NCI-H146 treated with DMSO at 0.1 percent for 48 hours (cell line): ENCODE measurements around the gene PLPP4.

ENCODE experiments used
- DNase-seq: peaks from one replicate; lab custom pipeline; 2025; ENCODE audit not compliant: unreplicated experiment; lab: John Stamatoyannopoulos, UW

PLPP4 gene

DNA sequence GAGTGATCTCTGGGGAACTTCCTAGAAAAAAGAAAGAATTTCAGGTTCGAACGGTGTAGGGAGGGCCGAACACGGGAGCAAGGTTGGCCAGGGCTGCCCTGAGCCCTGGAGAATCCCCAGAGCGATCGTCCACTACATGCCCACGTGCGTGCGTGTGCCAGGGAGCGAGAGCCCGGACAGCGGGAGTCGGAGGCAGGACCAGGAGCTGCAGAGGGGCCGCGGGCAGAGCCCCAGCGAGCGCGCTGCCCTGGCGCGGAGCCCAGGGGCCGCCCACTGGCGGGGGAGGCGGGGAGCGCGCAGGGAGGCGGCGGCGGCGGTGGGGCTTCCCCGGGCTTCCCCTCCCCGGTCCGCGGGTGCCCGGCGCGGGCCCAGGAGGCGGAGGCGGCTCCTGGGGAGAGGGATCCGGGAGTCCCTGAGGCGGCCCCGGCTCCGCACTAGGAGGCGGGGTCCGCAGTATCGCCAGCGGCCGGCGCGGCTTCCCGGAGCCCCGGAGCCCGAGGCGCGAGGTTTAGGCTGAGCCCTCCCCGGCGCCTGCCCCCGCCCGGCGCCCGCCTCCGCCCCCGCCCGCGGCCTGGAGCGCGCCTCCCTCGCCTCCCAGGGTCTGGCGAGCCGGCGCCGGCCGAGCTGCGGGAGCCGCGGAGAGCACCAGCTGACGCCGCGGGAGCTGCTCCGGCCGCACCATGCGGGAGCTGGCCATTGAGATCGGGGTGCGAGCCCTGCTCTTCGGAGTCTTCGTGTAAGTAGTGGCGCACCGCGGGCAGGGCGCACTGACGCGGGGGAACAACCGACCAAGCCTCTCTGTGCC, at the start of gene PLPP4:
TSS of gene PLPP4 (plus strand) at position 602 of the 805 bp plus-strand sequence. CDS start at position 681, 79 bp downstream.
- peak; percentile 24 for DNase-seq

DNA sequence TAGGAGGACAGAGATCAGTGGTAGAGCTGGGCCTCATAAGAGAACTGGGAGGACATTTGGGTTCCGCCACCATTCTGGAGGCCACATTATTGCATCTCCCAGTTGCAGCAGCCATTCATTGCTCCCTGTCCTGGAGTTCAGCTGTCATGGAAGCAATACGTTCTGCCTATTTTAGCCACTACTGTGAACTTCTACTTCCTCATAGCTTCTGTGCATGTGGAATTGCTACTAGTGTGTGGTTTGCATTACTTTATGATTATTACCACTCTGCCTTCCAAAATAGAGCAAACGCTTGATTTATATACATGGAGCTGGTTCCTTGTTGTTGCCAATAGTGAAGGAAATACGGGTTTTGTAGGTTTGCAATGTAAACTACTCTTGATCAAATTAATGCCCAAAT, 47.2 kb upstream of the PLPP4 start:
- no peak for DNase-seq

DNA sequence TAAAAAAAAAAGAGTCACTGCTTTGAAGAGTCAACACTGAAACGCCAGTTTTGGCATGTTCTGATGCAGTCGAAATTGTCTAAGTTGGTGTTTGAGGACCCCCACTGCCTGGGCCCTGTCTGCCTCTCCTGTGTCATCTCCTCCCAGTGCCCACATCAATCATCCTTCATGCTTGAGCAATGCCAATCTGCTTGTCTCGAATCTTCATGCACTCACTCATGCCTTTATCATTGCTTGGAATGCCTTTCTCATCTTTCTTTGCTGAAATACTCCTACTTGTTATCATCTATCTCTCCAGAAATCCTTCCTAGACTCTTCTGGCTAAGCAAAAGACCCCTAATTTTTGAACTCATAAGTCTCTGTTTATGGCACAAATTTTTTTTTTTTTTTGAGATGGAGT, 42.1 kb upstream of the PLPP4 start:
- DNase-seq = no peak

DNA sequence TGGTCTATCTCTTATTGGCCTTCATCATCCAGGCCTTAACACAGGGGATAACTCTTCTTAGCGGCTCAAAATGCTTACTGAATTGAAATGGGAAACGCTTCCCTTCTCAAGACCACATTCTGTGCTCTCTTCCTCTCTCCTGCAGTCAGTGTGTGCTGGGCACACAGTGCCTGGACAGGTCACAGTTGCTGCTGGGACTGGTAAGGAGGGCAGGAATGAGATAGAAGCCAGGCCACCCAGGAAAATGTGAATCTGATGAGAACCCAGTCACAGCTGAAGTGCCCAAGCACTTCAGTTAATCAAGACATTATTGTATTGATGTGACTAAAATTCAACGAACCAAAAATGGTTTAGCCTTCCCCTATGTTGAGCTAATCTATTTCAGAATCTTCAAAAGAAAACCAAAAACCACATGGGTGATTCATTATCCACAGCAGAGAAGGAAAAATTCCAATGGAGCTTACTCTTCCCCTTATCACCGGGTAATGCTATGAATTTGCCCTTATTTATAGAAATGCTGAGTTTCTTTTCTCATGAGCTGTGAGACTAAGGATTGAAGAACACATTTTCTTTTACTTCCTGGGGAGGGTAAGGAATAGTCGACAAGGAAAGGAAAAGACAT, 41.2 kb upstream of the PLPP4 start:
- DNase-seq = no peak

DNA sequence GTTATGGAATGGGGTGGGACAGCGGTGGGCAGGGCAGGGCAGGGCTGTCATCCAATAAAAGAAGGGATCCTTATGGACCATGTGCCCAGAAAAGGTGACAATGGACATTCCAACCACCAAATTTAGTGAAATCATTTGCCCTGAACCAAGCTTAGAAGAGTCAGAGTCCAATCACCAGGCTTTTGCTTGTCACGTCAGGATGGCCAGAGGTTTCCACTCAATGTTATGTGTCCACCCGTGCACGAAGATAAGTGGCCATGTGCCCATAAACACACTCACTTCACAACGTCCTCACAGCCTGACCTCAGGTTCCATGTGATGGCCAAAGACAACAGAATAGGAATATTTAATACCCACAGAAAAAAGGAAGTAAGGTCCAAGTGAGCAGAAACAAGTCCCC, 36.6 kb upstream of the PLPP4 start:
- no peak for DNase-seq

DNA sequence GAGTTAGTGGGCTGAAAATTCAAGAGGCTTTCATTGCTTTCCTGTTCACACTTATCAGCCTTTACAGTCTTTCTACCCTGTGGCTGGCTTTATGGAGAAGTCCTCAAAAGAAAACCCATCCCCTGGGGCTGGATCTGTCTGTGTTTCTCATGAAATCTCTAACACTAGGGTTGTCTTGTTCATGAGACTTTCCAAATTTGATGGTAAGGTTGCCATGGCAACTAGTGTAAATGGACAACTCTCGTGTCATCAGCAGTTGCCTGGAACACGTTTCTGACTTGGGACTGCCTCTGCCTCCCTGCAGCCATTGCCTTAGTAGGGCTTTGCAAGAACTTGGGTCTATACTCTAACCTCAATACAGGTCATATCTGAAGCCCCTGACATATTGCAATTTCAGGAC, 35.8 kb upstream of the PLPP4 start:
- no peak for DNase-seq

DNA sequence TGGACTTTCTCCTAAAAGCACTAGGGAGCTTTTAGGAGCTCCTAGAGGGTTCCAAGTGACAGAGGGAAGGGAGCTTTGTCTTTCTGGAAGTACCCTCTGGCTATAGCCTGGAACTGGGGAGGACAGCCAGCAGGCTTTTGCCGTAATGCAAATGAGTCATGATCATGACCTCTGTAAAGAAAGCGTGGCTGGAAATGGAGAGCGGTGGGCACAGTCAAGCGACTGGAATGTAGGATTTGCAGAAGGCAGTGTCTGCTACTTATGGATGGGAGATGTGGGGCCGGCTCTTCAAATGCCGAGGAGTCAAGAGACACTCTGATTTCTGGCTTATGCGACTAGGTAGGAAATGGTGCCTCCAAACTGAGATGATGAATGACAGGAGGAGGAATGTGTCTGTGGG, 34.6 kb upstream of the PLPP4 start:
- DNase-seq = no peak

DNA sequence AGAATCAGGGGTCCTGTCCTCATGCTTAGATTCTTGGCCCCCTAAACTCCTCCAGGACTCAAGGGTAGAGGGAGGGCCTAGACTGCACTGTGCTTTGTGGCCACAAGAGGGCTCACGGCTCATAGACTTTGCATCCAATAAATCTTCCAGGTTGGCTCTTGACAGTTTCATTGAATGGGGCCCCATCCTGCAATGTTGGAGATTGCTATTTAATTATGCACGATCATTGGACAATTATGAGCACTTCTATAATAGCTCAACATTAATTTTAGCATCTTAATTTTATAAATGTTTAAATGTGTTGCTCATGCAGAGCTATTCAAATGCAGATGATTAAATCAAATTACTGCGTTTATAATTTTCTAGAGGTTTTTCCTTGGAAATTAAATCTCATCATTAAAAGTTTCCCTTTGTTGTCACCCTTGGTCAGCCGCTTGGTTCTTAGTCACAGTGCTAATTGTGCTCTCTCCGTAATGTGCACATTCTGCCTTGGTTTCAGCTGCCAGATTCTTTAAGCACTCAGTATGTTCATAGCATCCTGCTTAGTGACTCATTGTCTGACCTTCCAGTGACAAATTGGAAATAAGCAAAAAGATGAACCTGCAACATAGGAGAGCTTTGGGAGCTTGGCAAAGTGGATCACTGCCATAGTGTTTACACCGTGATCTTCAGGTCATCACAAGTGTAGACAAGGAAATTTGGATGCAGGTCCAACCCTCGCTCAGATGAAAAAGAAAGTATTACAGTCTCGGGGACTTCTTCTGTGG, 33.4 kb upstream of the PLPP4 start:
- DNase-seq = no peak

DNA sequence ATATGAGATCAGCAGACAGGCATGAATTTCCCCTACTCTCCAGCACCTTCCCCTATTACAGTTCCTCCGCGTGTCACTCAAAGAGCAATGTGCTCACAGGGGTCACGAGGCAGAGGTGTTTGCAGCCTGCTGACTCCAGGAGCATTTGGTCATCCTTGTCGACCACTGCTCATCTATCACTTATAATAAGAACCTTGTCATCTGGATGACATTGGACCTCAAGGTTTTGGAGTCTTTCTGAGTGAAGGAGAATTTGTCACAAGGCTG, 32.9 kb upstream of the PLPP4 start:
- DNase-seq = no peak

DNA sequence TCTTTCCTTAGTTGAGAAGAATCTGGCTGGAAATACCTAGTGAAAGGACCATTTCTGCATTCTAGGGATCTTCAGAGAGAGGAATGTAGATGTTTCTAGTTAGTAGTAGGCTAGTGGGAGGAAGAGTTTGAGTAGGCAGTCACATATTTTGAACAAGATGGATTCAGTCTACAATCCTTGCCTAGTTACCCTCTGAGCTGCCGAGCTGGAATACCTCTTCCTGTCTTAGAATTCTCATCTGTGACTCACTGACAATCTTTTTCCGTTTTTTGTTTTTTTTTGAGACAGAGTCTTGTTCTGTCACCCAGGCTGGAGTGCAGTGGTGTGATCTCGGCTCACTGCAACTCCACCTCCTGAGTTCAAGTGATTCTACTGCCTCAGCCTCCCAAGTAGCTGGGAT, 30.7 kb upstream of the PLPP4 start:
- DNase-seq = no peak

DNA sequence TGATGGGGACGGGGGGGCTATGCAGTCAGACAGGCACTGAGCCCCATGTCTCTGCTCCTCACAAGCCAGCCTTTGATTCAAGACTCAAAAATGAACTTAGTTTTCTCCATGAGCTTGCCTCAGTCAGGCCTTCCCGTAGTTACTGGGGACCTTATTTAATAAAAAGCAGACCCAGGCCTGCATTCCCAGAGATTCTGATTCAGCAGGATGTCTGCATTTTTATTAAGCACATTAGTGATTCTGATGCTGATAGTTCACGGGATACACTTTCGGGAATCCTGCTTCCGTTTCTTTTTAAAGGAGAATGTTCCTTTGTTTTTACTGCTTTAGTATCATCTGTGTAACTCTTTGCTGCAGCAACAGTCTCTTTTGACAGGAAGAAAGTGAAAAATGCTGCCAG, 28.3 kb upstream of the PLPP4 start:
- no peak for DNase-seq

DNA sequence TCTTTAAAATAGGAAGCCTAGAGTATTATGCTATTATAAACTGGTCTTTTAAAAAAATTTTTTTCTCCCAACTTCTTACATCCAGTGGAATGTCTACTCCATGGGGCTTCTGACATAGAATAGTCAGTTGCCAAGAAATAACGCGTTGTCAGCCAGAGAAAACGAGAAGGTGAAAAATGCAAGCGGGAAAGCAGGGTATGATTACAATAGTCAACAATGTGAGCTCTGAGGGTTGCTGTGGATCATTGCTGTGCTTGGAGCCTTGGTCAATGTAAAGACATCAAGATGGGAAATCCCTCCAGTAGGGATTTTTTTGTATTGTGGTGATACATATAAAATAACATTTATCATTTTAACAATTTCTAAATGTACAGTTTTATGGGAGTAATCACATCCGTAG, 27.6 kb upstream of the PLPP4 start:
- no peak for DNase-seq

DNA sequence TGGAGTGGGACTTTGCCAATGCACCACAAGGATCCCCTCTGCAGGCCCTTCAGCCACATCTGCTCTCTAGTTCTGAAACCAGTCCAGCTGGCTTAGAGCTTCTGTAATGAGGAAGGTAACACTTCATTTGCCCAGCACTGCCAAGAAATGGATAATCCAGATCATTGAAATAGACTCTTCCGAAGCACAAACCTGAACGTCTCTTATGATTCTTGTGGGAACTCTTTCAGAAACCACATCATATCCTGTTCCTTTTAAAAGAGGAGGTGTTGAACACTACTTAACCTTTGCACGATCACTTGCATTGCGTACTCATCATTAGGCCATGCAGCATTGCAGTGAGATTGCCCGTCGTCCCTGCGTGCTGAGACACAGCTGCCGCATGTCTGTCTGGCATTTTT, 25.8 kb upstream of the PLPP4 start:
- no peak for DNase-seq

DNA sequence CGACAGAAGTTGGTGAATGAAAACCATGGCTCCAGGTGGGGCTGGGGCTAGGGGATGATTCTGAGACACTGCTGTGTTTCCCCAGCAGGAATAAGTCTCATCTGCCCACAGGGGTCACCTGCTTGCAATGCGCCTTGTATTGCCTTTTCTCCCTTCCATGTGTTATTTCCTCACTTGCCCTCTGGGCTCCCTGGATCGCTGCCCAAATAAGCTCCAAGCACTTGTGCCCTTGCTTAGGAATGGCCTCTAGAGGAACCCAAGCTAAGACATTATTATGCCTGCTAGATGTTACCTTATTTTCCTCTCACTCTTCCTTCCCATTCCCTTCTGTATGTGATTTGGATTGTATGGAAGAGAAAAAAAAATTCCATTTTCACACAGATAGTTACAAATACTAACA, 24.8 kb upstream of the PLPP4 start:
- DNase-seq = no peak

DNA sequence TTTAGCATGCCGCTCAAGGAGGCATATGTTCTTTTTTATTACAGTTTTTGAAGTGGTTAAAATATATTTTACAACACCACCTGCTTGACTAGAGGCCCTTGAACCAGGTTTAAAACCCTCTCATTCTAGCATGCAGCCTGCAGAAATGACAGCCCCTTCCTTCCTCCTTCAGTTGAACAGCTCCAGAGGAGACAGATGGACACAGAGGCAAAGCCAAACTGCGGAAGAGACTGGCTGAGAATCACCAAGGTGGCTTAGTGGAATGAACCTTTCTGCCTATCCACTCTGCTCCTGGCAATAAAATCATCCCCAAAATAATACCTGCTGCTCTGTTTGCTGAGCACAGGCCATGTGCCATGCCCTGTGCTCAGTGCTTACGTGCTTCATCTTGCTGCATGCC, 23.9 kb upstream of the PLPP4 start:
- no peak for DNase-seq

DNA sequence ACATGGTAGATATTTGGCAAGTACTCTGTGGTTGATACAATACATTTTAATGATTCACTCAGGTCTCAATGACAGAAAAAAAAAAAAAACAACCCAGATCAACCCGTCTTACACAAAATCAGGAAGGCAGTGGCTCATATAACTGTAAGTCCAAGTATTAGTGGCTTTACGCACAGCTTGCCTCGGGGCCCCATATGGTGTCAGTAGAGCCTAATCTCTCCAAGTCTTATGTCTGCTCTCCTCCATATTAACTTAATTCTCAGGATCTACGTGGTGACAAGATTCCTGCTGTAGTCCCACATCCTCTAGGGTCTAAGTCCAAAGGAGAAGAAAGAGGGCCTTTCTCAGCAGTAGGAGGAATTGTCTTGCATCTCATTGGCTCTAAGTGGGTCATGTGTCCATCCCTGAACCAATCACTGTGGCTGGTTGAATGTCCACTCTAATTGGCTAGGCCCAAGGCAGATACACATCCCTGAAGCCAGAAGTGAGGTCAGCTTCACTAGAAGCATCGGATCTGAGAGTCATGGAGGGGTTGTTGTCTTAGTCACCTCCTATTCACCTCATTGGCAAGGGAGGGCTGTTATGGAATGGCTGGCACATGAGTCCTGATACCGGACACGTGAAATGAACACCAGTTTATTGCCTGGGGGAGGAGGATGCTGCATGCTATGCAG, 20.5 kb upstream of the PLPP4 start:
- DNase-seq = no peak

DNA sequence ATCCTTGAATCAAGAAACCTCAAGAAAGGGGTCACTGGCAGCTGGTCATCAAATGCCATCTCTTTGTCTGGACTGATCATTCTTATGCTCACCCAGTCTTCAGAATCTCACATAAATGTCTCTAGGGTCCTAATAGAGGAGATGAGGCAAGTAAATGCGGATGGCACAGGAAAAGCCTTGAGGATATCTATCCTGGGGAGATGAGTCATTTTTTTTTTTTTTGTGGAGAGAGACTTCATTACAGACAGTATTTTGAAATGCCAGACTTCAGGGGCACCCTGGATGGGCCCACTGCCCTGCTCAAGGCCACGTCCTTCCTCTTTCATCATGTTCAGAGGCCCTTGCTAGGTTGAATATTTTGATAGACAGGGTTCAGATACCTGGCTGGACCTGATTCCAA, 19.5 kb upstream of the PLPP4 start:
- DNase-seq = no peak

DNA sequence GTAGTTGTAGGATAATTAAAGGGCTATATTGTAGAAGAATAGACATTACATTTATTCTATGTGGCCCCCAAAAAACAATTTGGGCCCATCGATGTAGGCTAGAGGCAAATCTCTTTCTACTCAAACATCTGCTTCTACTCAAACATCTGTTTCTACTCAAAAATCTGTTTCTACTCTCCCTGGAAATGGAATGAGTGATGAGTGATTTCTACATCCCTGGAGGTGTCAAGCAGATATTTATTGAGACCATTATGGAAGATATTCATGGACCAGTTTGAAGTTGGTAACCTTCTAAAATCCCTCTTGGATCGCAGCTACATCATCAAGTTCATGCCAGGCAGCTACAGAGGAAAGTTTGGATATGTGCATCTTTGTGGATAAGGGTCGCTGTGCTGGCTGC, 5.1 kb upstream of the PLPP4 start:
- no peak for DNase-seq

DNA sequence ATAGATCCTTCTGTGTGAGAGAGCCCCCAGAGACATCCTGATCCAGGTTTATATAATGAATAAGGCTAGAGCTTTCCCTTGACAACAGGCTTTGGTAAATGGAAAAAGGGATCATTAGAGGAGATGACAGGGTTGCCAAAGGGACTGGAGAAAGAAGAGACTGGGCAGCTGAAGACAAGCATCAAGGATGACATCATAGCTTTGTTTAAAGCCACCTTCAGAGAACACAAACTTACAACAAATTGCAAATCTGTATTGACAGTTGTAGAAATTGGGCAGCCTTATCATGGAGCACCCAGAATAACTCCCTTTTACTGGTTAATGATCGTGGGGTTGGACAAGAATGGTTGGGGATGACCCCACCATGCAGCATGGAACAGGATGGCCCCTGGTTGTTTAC, 3.7 kb upstream of the PLPP4 start:
- no peak for DNase-seq

DNA sequence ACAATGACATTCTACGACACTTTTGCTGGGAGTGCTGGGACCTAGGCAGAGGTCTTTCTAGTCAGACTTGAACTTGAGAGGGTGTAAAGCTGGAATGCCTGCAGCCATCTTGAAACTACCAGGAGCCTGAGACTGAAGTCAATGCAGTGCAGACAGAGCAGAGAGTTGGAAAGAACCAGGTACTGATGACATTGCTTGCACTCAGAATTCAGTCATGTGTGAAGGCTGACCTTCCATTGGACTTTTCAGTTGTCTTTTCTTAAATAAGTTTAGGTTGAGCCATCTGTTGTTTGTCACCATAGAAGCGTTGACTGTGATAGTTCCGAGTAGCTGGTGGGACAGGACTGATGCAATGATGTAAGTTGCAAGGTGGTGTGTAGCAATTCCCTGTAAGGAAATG, 3.1 kb upstream of the PLPP4 start:
- DNase-seq = no peak

DNA sequence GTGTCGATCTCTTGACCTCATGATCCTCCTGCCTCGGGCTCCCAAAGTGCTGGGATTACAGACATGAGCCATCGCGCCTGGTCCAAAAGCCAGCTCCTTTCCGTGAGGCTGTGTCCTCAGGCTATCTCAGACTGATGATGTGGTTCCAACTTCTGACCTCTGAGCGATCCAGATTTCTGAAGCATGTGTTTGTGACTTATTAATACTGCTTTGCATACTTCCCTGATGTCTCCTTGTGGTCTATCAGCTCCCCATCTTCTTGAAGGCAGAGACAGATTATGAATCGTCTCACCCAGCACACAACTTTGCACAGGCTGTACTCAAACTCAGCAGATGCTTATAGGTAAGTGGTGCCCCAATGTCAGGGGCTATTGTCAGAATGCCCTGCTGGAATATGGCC, 2.0 kb upstream of the PLPP4 start:
- no peak for DNase-seq

DNA sequence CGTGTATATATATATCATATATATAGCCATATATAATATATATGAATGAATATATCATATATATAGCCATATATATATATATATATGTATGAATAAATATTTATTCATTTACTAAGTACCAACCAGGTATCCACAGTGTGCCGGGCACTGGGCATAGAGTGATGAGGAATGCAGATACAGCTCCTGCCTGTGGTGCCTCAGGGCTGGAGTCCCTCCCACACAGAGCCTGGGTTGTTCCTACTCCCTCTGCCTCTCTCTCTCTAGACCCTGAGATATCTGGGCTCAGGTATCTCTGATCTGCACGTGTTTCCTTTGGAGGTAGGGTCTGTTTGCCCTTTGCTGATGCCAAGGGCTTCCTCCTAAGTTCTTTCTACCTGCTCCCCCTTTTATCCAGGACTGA, 1.4 kb upstream of the PLPP4 start:
- DNase-seq = no peak
